Measurements from ENCODE around the gene HPCAL1.

GRCh38 chr2:10422732-10423399 is 120.2 kb downstream of the HPCAL1 start:
- TF ChIP-seq CTCF (IDR thresholded peaks at IDR 0.05) (no peak), POLR2A (IDR thresholded peaks at IDR 0.05) (no peak)
